H1 (cell line): ENCODE data around the gene NXPH1. TPM values are rescaled to one million over a fixed set of nuclear protein-coding genes. Genes with fewer than 3 reads are reported as not detected.

Experiments
- CTCF ChIA-PET: fragments of 300-600 bp; sonication (Branson Sonifier 250); formaldehyde crosslinking; loops from one replicate; lab custom pipeline; 2021; ENCODE audit not compliant: partially characterized antibody; lab: Charles Lee
- POLR2A ChIA-PET: fragments of 300-600 bp; sonication (Branson Sonifier 250); formaldehyde crosslinking; loops from one replicate; lab custom pipeline; 2021; ENCODE audit warnings: inconsistent platforms; ENCODE audit not compliant: partially characterized antibody; lab: Charles Lee
- DNase-seq, 2 experiments: peaks; one replicate each; pipeline versions ENCODE4 v3.0.0 to v3.0.0-alpha.2; 2010 to 2022; ENCODE audit warnings: low spot score in 2 of 2, low read depth in 1 of 2, mixed read lengths in 1 of 2
- FAIRE-seq: peaks from 2 replicates; lab custom pipeline; 2011; peaks lifted over from hg19 to GRCh38; lab: Jason Lieb, UNC
- H2AFZ ChIP-seq: 2 replicates; pipeline ENCODE4 v1.8.1; 2012; ENCODE audit warnings: low read length, inconsistent platforms
- H2AK5ac ChIP-seq: 2 replicates; pipeline ENCODE4 v1.6.1; 2013; ENCODE audit warnings: low read depth, low read length
- H2BK120ac ChIP-seq: replicated peaks from 2 replicates; pipeline ENCODE3; 2013; ENCODE audit warnings: low read depth, low read length, inconsistent platforms
- H2BK12ac ChIP-seq: 2 replicates; pipeline ENCODE4 v1.6.1; 2013; ENCODE audit warnings: low read depth, low read length
- H2BK15ac ChIP-seq: 2 replicates; pipeline ENCODE4 v1.6.1; 2013; ENCODE audit warnings: low read length
- H2BK20ac ChIP-seq: 2 replicates; pipeline ENCODE4 v1.6.1; 2013; ENCODE audit warnings: low read length
- H2BK5ac ChIP-seq: 2 replicates; pipeline ENCODE4 v1.6.1; 2013; ENCODE audit warnings: low read depth, low read length
- H3K14ac ChIP-seq: 2 replicates; pipeline ENCODE4 v1.6.1; 2013; ENCODE audit warnings: inconsistent platforms; ENCODE audit not compliant: insufficient read length
- H3K18ac ChIP-seq: 2 replicates; pipeline ENCODE4 v1.6.1; 2013; ENCODE audit warnings: low read length; ENCODE audit errors: extremely low read depth
- H3K23ac ChIP-seq: 2 replicates; pipeline ENCODE4 v1.6.1; 2013; ENCODE audit warnings: inconsistent platforms; ENCODE audit not compliant: insufficient read length
- H3K23me2 ChIP-seq: 2 replicates; pipeline ENCODE4 v1.6.1; 2013; ENCODE audit warnings: low read depth, low read length
- H3K27ac ChIP-seq: 2 replicates; pipeline ENCODE4 v1.6.1; 2011; ENCODE audit warnings: low read depth, low read length, inconsistent platforms
- H3K27me3 ChIP-seq, 4 experiments: replicated peaks in 1 of 4; 1 replicate in 1 of 4; 2 replicates in 3 of 4; pipeline versions ENCODE4 v1.6.1 to v1.8.1; 2011 to 2013; ENCODE audit warnings: low read length in 3 of 4, mild to moderate bottlenecking in 3 of 4, inconsistent platforms in 2 of 4, mixed read lengths in 2 of 4, moderate library complexity in 1 of 4; ENCODE audit not compliant: control insufficient read depth in 3 of 4, insufficient read depth in 3 of 4; ENCODE audit errors: extremely low read depth in 1 of 4
- H3K36me3 ChIP-seq, 4 experiments: 2 replicates each; pipeline versions ENCODE4 v1.6.1 to v1.8.1; 2011 to 2013; ENCODE audit warnings: mild to moderate bottlenecking in 4 of 4, low read length in 3 of 4, moderate library complexity in 2 of 4, control low read depth in 1 of 4, inconsistent platforms in 1 of 4; ENCODE audit not compliant: insufficient read depth in 4 of 4, control insufficient read depth in 2 of 4
- H3K4ac ChIP-seq: replicated peaks from 2 replicates; pipeline ENCODE3; 2013; ENCODE audit warnings: low read length, low read depth, mixed read lengths, inconsistent platforms; ENCODE audit not compliant: insufficient read length
- H3K4me1 ChIP-seq, 4 experiments: replicated peaks in 1 of 4; 1 replicate in 1 of 4; 2 replicates in 3 of 4; pipeline versions ENCODE4 v1.6.1 to v1.8.1; 2011 to 2013; ENCODE audit warnings: low read length in 3 of 4, inconsistent platforms in 2 of 4, mixed read lengths in 1 of 4; ENCODE audit not compliant: insufficient read depth in 4 of 4, control insufficient read depth in 3 of 4
- H3K4me2 ChIP-seq, 2 experiments: 2 replicates each; pipeline versions ENCODE4 v1.6.1 to v1.8.1; 2011 to 2013; ENCODE audit warnings: low read depth in 2 of 2, low read length in 2 of 2, control low read depth in 1 of 2, inconsistent platforms in 1 of 2, mild to moderate bottlenecking in 1 of 2; ENCODE audit not compliant: insufficient read depth in 1 of 2
- H3K4me3 ChIP-seq, 4 experiments: fragments of 200-600, 300-600 bp in 1 of 4; sonication (generic), shearing (Covaris generic), sonication (Bioruptor Twin) in 1 of 4; 2 replicates each; pipeline versions ENCODE4 v1.5.1 to v1.8.1; 2011 to 2016; ENCODE audit warnings: low read length in 4 of 4, low read depth in 3 of 4, control low read depth in 2 of 4, inconsistent platforms in 2 of 4, mild to moderate bottlenecking in 2 of 4, mixed read lengths in 1 of 4, moderate library complexity in 1 of 4; ENCODE audit not compliant: insufficient read depth in 2 of 4; ENCODE audit errors: extremely low read depth in 1 of 4
- H3K56ac ChIP-seq: replicated peaks from 2 replicates; pipeline ENCODE3; 2013; ENCODE audit warnings: low read depth, mild to moderate bottlenecking, mixed read lengths, low read length, inconsistent platforms; ENCODE audit not compliant: insufficient read length
- H3K79me1 ChIP-seq: 2 replicates; pipeline ENCODE4 v1.6.1; 2013; ENCODE audit warnings: low read depth, low read length, control low read depth
- H3K79me2 ChIP-seq, 2 experiments: 2 replicates each; pipeline versions ENCODE4 v1.6.1 to v1.8.1; 2012 to 2013; ENCODE audit warnings: low read length in 2 of 2, mild to moderate bottlenecking in 2 of 2, inconsistent platforms in 1 of 2; ENCODE audit not compliant: insufficient read depth in 2 of 2, control insufficient read depth in 1 of 2
- H3K9ac ChIP-seq, 4 experiments: replicated peaks in 1 of 4; 1 replicate in 1 of 4; 2 replicates in 3 of 4; pipeline versions ENCODE4 v1.6.1 to v1.8.1; 2011 to 2013; ENCODE audit warnings: low read depth in 3 of 4, low read length in 3 of 4, control low read depth in 2 of 4, mild to moderate bottlenecking in 2 of 4, moderate library complexity in 2 of 4, inconsistent platforms in 1 of 4; ENCODE audit errors: extremely low read depth in 1 of 4
- H3K9me3 ChIP-seq, 2 experiments: 2 replicates each; pipeline versions ENCODE4 v1.6.1 to v1.8.1; 2012 to 2013; ENCODE audit warnings: mild to moderate bottlenecking in 2 of 2, moderate library complexity in 2 of 2, control low read depth in 1 of 2, inconsistent platforms in 1 of 2, low read depth in 1 of 2, low read length in 1 of 2, mixed read lengths in 1 of 2; ENCODE audit not compliant: insufficient read depth in 2 of 2
- H4K20me1 ChIP-seq, 2 experiments: replicated peaks in 1 of 2; 2 replicates each; pipeline versions ENCODE3 to v1.8.1; 2011 to 2013; ENCODE audit warnings: inconsistent platforms in 2 of 2, low read length in 2 of 2, mild to moderate bottlenecking in 1 of 2; ENCODE audit not compliant: insufficient read depth in 2 of 2, control insufficient read depth in 1 of 2
- H4K5ac ChIP-seq: 2 replicates; pipeline ENCODE4 v1.6.1; 2013; ENCODE audit warnings: low read length, low read depth, mixed read lengths, inconsistent platforms; ENCODE audit not compliant: insufficient read length
- H4K8ac ChIP-seq: 2 replicates; pipeline ENCODE4 v1.8.0; 2013; ENCODE audit warnings: mild to moderate bottlenecking, moderate library complexity, low read length, inconsistent platforms; ENCODE audit not compliant: insufficient read depth; ENCODE audit errors: extremely low read depth
- H4K91ac ChIP-seq: replicated peaks from 2 replicates; pipeline ENCODE3; 2013; ENCODE audit warnings: low read length, mixed read lengths, inconsistent platforms; ENCODE audit not compliant: insufficient read length
- BCL11A ChIP-seq, 2 experiments: IDR thresholded peaks; one replicate each; pipeline ENCODE4 v1.6.1; 2011; ENCODE audit warnings: low read depth in 2 of 2, low read length in 2 of 2, mild to moderate bottlenecking in 2 of 2
- CBX8 ChIP-seq: fragments of 300-800, 300-1000 bp; sonication (generic); IDR thresholded peaks from 2 replicates; pipeline ENCODE4 v1.7.1; 2016; ENCODE audit warnings: low read depth, low read length, borderline replicate concordance
- KDM4A ChIP-seq: IDR thresholded peaks from one replicate; pipeline ENCODE4 v1.7.1; 2012; ENCODE audit warnings: low read depth, mild to moderate bottlenecking, moderate library complexity, low read length, inconsistent platforms; ENCODE audit not compliant: severe bottlenecking
- RNF2 ChIP-seq: fragments of 200-900, 300-1000 bp; sonication (generic); IDR thresholded peaks from 2 replicates; pipeline ENCODE4 v1.7.1; 2016; ENCODE audit warnings: borderline replicate concordance, low read depth, mild to moderate bottlenecking, antibody characterized with exemption, low read length; ENCODE audit not compliant: poor library complexity, severe bottlenecking; ENCODE audit errors: missing control alignments
- SP1 ChIP-seq: IDR thresholded peaks from 2 replicates; pipeline ENCODE4 v1.6.1; 2011; ENCODE audit warnings: low read depth, low read length
- TAF1 ChIP-seq: IDR thresholded peaks from 2 replicates; pipeline ENCODE4 v1.6.1; 2011; ENCODE audit warnings: mild to moderate bottlenecking, low read depth, low read length
- TAF7 ChIP-seq: optimal IDR thresholded peaks from 2 replicates; pipeline ENCODE3; 2011; ENCODE audit warnings: low read depth, mild to moderate bottlenecking, inconsistent platforms, low read length, moderate library complexity, borderline replicate concordance
- TBP ChIP-seq: IDR thresholded peaks from 2 replicates; pipeline ENCODE4 v1.6.1; 2011; ENCODE audit warnings: low read depth, low read length, improper control_type of control experiment
- WGBS, 2 experiments: shearing (Covaris generic) in 1 of 2; methylation state at CpG; one replicate each; pipeline versions ENCODE4 v1.1.6 to v1.1.7; 2013 to 2015; ENCODE audit warnings: low lambda C conversion rate in 2 of 2, mixed read lengths in 2 of 2, inconsistent platforms in 1 of 2, low coverage in 1 of 2, missing lambda C conversion rate in 1 of 2; ENCODE audit not compliant: insufficient replicate concordance in 2 of 2, insufficient coverage in 1 of 2, insufficient read length in 1 of 2; ENCODE audit errors: extremely low coverage in 1 of 2, missing lambda C conversion rate in 1 of 2; 5-methylcytosine and 5-hydroxymethylcytosine counted together
- polyA plus RNA-seq, 7 experiments: library from polyadenylated mRNA; depleted of rRNA in 3 of 7; stranded (reverse) in 5 of 7; unstranded in 2 of 7; fragments of >200 nt in 5 of 7; fragments of 200-250 nt in 2 of 7; gene quantifications; 1 replicate in 5 of 7; 2 replicates in 1 of 7; 4 replicates in 1 of 7; pipeline versions ENCODE4 v1.2.1 to v1.2.3, GENCODE V29; 2011 to 2013; ENCODE audit warnings: missing spikeins in 2 of 7, mixed read lengths in 2 of 7
- total RNA-seq: library from RNA; stranded (reverse); fragmentation: NEBNext Ultra II Directional; extraction: Animal tissue kit (Norgen Biotek cat#: 25700); gene quantifications from 2 replicates; pipeline ENCODE4 v1.2.1, GENCODE V29; 2021

NXPH1 gene
- total and polyA plus RNA-seq, 2 of the 8 experiments (the other 6 are each of a cell fraction or from before 2014, with no cell fraction given) = 0.14 to 1.0 TPM

- H3K9ac ChIP-seq = no peak overlapping the region
- H3K9me3 ChIP-seq = no peaks in the 10 kb centered on the region
- H3K4ac ChIP-seq = no peak overlapping the region
- no peaks in the 10 kb centered on the region for H3K79me1 ChIP-seq
- no peak overlapping the region for H3K23ac ChIP-seq
- H3K4me3 ChIP-seq = no peak overlapping the region
- no peak overlapping the region for H2BK15ac ChIP-seq
- no peaks in the 10 kb centered on the region for H3K23me2 ChIP-seq
- no peak overlapping the region for H2BK120ac ChIP-seq
- no peaks in the 10 kb centered on the region for H3K4me1 ChIP-seq
- DNase-seq (no peak), FAIRE-seq (no peak)
- H2AFZ ChIP-seq = no peak overlapping the region
- H4K91ac ChIP-seq = no peak overlapping the region
- no peak overlapping the region for H2BK12ac ChIP-seq
- no peak overlapping the region for H3K4me2 ChIP-seq
- ChIA-PET CTCF (no interaction called here), POLR2A (no interaction called here)
- no peaks in the 10 kb centered on the region for H3K27me3 ChIP-seq
- H3K36me3 ChIP-seq = no peaks in the 10 kb centered on the region
- H3K56ac ChIP-seq = no peak overlapping the region
- WGBS, 2 experiments = 80% methylated on average over 2 of the region's 2 CpGs; no CpG with 5 or more reads in 1 of the 2 experiments
- H2BK5ac ChIP-seq = no peak overlapping the region
- H4K20me1 ChIP-seq = no peaks in the 10 kb centered on the region
- no peak overlapping the region for H2AK5ac ChIP-seq
- no peak overlapping the region for H2BK20ac ChIP-seq
- no peak overlapping the region for H3K27ac ChIP-seq
- H3K14ac ChIP-seq = no peak overlapping the region
- no peaks in the 10 kb centered on the region for H3K79me2 ChIP-seq
- TF ChIP-seq TBP = no peak
- no peak for TF ChIP-seq TAF1
- no peak for TF ChIP-seq SP1
- no peak for TF ChIP-seq BCL11A (IDR thresholded peaks at IDR 0.05; ENCODE audit: low read depth in 2 of 2, low read length in 2 of 2)
- TF ChIP-seq RNF2 = no peak
- TF ChIP-seq KDM4A = no peak
- TF ChIP-seq TAF7 = no peak
- no peak for TF ChIP-seq CBX8
- no peak overlapping the region for H4K5ac ChIP-seq
- H3K18ac ChIP-seq = no peak overlapping the region
- H4K8ac ChIP-seq = no peak overlapping the region
Observed at GRCh38 chr7:8531991-8532515, 98.6 kb downstream of the NXPH1 start.
